Neural progenitor cell (in vitro differentiated cells): ENCODE measurements around the gene TP53BP2. TPM values are rescaled to one million over a fixed set of nuclear protein-coding genes. Genes with fewer than 3 reads are reported as not detected.
"Not testable (repeated sequence)": the region's sequence is repeated elsewhere in the genome, so short reads cannot be mapped to it uniquely, and the experiment has no call there.

Source experiments
- DNase-seq: peaks from one replicate; pipeline ENCODE4 v3.0.0-alpha.2; 2016; ENCODE audit warnings: low spot score
- H2AFZ ChIP-seq: fragments of 200-600 bp; sonication (generic); replicated peaks from 2 replicates; pipeline ENCODE4 v1.6.1; 2016; ENCODE audit warnings: antibody characterized with exemption
- H3F3A ChIP-seq: fragments of 200-600 bp; sonication (generic); 2 replicates; pipeline ENCODE4 v1.6.1; 2016; ENCODE audit warnings: antibody characterized with exemption, low read depth
- H3K27ac ChIP-seq: fragments of 200-600 bp; sonication (generic); 2 replicates; pipeline ENCODE4 v1.5.1; 2016; ENCODE audit warnings: mild to moderate bottlenecking
- H3K27me3 ChIP-seq: fragments of 200-600 bp; sonication (generic); 2 replicates; pipeline ENCODE4 v1.6.1; 2016; ENCODE audit warnings: mild to moderate bottlenecking, moderate library complexity
- H3K36me3 ChIP-seq: fragments of 200-600 bp; sonication (generic); 2 replicates; pipeline ENCODE4 v1.5.1; 2016
- H3K4me1 ChIP-seq: fragments of 200-600 bp; sonication (generic); 2 replicates; pipeline ENCODE4 v1.6.1; 2016; ENCODE audit warnings: mixed run types
- H3K4me2 ChIP-seq: fragments of 200-600 bp; sonication (generic); 2 replicates; pipeline ENCODE4 v1.6.1; 2016
- H3K4me3 ChIP-seq: fragments of 200-600 bp; sonication (generic); 2 replicates; pipeline ENCODE4 v1.5.1; 2016
- H3K79me2 ChIP-seq: fragments of 200-600 bp; sonication (generic); 2 replicates; pipeline ENCODE4 v1.6.1; 2016; ENCODE audit warnings: low read depth
- H3K9ac ChIP-seq: fragments of 200-600 bp; sonication (generic); 2 replicates; pipeline ENCODE4 v1.6.1; 2016
- H3K9me3 ChIP-seq: fragments of 200-600 bp; sonication (generic); 2 replicates; pipeline ENCODE4 v1.5.1; 2016; ENCODE audit warnings: low read depth
- H4K20me1 ChIP-seq: fragments of 200-600 bp; sonication (generic); 2 replicates; pipeline ENCODE4 v1.6.1; 2016; ENCODE audit warnings: low read depth
- H3K27ac Mint-ChIP-seq: 3 replicates; pipeline ENCODE4 v1.8.0; 2021; ENCODE audit warnings: mixed read lengths
- H3K27me3 Mint-ChIP-seq: 2 replicates; pipeline ENCODE4 v1.8.0; 2022; ENCODE audit warnings: low read depth, mild to moderate bottlenecking, inconsistent platforms, moderate library complexity, mixed read lengths; ENCODE audit not compliant: insufficient read depth
- H3K36me3 Mint-ChIP-seq: 3 replicates; pipeline ENCODE4 v1.8.0; 2021; ENCODE audit warnings: mixed read lengths
- H3K4me1 Mint-ChIP-seq: 3 replicates; pipeline ENCODE4 v1.8.0; 2021; ENCODE audit warnings: mixed read lengths
- H3K4me3 Mint-ChIP-seq: 3 replicates; pipeline ENCODE4 v1.8.0; 2021; ENCODE audit warnings: mild to moderate bottlenecking, moderate library complexity, mixed read lengths
- H3K9me3 Mint-ChIP-seq: 3 replicates; pipeline ENCODE4 v1.8.0; 2020; ENCODE audit warnings: mixed read lengths
- CTCF ChIP-seq: fragments of 200-600 bp; sonication (generic); IDR thresholded peaks from 2 replicates; pipeline ENCODE4 v1.5.1; 2017; ENCODE audit warnings: antibody characterized with exemption, mild to moderate bottlenecking
- EZH2 ChIP-seq: fragments of 200-600 bp; sonication (generic); IDR thresholded peaks from 2 replicates; pipeline ENCODE4 v1.6.1; 2017; ENCODE audit warnings: antibody characterized with exemption, mild to moderate bottlenecking, moderate library complexity
- EZH2phosphoT487 ChIP-seq: fragments of 200-600 bp; sonication (generic); IDR thresholded peaks from 2 replicates; pipeline ENCODE4 v1.6.1; 2017; ENCODE audit warnings: antibody characterized with exemption
- total RNA-seq: library from RNA; depleted of rRNA; stranded (reverse); fragments of >200 nt; gene quantifications from 2 replicates; pipeline ENCODE4 v1.2.3, GENCODE V29; 2015; ENCODE audit warnings: low replicate concordance

TP53BP2 gene
- total RNA-seq, 1 donor from 2014 or later, result 56.3 TPM

- H3K27ac ChIP-seq, result no peak overlapping the region
- H3K4me1 ChIP-seq, result no peaks in the 10 kb centered on the region
- H3F3A ChIP-seq, result no peaks in the 10 kb centered on the region
- no peak overlapping the region for H3K4me3 ChIP-seq
- Mint-ChIP-seq H3K27ac (no peak overlapping the region), H3K4me3 (no peak overlapping the region), H3K36me3 (peaks cover 44% of the 10 kb centered on the region), H3K9me3 (peaks cover 2% of the 10 kb centered on the region), H3K27me3 (no peaks in the 10 kb centered on the region), H3K4me1 (no peaks in the 10 kb centered on the region)
- H3K27me3 ChIP-seq, result no peaks in the 10 kb centered on the region
- no peak overlapping the region for H3K4me2 ChIP-seq
- H3K9ac ChIP-seq, result no peak overlapping the region
- H3K79me2 ChIP-seq, result peaks cover 41% of the 10 kb centered on the region
- H2AFZ ChIP-seq, result no peak overlapping the region
- TF ChIP-seq EZH2 (no peak), CTCF (no peak), EZH2phosphoT487 (no peak)
- H4K20me1 ChIP-seq, result peaks cover 13% of the 10 kb centered on the region
- DNase-seq, result no peak
- H3K9me3 ChIP-seq, result no peaks in the 10 kb centered on the region
- peaks cover 31% of the 10 kb centered on the region for H3K36me3 ChIP-seq
Measured at GRCh38 chr1:223810586-223810985, 35.2 kb downstream of the TP53BP2 start.

- H3K4me3 Mint-ChIP-seq, H2AFZ ChIP-seq, DNase-seq, H3K4me2 ChIP-seq, H4K20me1 ChIP-seq, H3F3A ChIP-seq, H3K4me1 Mint-ChIP-seq, H3K27ac Mint-ChIP-seq, H3K4me1 ChIP-seq, H3K9me3 Mint-ChIP-seq, H3K9ac ChIP-seq, H3K27me3 Mint-ChIP-seq, H3K27me3 ChIP-seq, H3K9me3 ChIP-seq, H3K4me3 ChIP-seq, H3K27ac ChIP-seq: not testable (repeated sequence)
- H3K79me2 ChIP-seq, result peaks cover 34% of the 10 kb centered on the region
- H3K36me3 ChIP-seq, result peaks cover 31% of the 10 kb centered on the region
- H3K36me3 Mint-ChIP-seq, result peaks cover 44% of the 10 kb centered on the region
Measured at GRCh38 chr1:223809905-223810304, 35.8 kb downstream of the TP53BP2 start.

GRCh38 chr1:223803211-223803610, 42.5 kb downstream of the TP53BP2 start:
- peaks cover 38% of the 10 kb centered on the region for H3K36me3 Mint-ChIP-seq

More at GRCh38 chr1:223803211-223803610, 42.5 kb downstream of the TP53BP2 start:
- no peak overlapping the region for H2AFZ ChIP-seq
- Mint-ChIP-seq H3K9me3 (peaks cover 2% of the 10 kb centered on the region), H3K4me3 (no peak overlapping the region), H3K27ac (no peak overlapping the region), H3K4me1 (no peaks in the 10 kb centered on the region), H3K27me3 (peaks cover 2% of the 10 kb centered on the region)
- no peak overlapping the region for H3K9ac ChIP-seq
- H3K27ac ChIP-seq, result no peak overlapping the region
- H3K36me3 ChIP-seq, result peaks cover 36% of the 10 kb centered on the region
- no peaks in the 10 kb centered on the region for H3K4me1 ChIP-seq
- no peak overlapping the region for H3K4me3 ChIP-seq
- H3K79me2 ChIP-seq, result peaks cover 7% of the 10 kb centered on the region
- H3K27me3 ChIP-seq, result no peaks in the 10 kb centered on the region
- H3K9me3 ChIP-seq, result no peaks in the 10 kb centered on the region
- H4K20me1 ChIP-seq, result no peaks in the 10 kb centered on the region
- TF ChIP-seq EZH2phosphoT487, result no peak
- TF ChIP-seq EZH2, result no peak
- TF ChIP-seq CTCF, result no peak
- H3F3A ChIP-seq, result no peaks in the 10 kb centered on the region
- no peak for DNase-seq
- H3K4me2 ChIP-seq, result no peak overlapping the region
